CD4-positive, alpha-beta T cell treated with Interferon alpha-2 for 1 hour (primary cell): ENCODE measurements around the gene KLK14.

Source experiments
- DNase-seq, 2 donors: peaks; one replicate each; pipeline ENCODE4 v3.0.0-alpha.2; 2020 to 2022

Gene KLK14, protein sequence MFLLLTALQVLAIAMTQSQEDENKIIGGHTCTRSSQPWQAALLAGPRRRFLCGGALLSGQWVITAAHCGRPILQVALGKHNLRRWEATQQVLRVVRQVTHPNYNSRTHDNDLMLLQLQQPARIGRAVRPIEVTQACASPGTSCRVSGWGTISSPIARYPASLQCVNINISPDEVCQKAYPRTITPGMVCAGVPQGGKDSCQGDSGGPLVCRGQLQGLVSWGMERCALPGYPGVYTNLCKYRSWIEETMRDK

DNA sequence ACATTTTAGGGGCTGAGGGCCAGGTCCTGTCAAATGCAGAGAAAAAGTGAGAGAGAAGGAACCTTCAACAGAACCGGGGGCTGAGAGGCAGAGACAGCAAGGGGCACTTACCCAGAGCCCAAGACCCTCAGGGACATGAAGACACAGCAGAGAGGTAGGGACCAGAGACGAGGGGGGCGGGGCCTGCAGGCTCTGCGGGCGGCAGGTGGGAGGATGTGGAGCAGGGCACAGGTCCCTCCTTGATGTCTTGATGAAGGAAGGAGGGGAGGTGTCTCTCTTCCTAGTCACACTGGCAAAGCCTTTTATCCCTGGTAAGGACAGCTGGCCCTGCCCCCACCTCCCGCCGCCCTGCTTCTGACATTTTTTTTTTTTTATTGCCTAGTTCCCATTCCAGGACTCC is at the start of gene KLK14:
Gene KLK14, minus strand, starts transcription at position 277 of the 400 bp plus-strand sequence. Its CDS starts 273 bp downstream, at position 4.
- no peak for DNase-seq

DNA sequence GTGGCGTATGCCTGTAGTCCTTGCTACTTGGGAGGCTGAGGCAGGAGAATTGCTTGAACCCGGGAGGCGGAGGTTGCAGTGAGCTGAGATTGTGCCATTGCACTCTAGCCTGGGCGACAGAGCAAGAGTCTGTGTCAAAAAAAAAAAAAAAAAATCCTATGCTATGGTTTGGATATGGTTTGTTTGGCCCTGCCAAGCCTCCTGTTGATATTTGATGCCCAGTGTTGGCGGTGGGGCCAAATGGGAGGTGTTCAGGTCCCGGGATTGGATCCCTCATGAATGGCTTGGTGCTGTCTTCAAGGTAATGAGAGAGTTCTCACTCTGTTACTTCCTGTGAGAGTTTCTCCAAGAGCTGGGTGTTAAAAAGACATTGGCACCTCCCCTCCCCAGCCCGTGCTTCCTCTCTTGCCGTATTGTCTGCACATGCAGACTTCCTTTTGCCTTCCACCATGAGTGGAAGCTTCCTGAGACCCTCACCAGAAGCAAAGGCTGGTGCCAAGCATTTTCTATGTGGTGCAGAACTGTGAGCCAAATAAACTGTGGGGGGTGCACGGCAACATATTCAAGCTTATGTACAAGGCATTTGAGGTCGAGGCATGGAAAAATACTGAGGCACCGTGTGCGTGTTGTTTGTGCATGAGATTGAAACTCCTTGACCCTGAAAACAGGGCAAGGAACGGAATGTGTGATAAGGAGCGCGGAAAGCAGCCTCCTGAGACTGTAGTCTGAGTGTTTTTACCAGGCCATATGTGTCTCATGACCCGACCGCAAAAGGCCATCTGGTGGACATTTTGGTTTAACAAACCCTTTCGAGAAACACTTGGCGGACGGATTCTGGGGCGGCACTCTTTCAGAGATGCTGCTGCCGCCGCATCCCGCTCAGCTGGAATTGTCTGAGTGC is 49.3 kb upstream of the KLK14 start:
- peak; percentile 23 to 50 for DNase-seq

DNA sequence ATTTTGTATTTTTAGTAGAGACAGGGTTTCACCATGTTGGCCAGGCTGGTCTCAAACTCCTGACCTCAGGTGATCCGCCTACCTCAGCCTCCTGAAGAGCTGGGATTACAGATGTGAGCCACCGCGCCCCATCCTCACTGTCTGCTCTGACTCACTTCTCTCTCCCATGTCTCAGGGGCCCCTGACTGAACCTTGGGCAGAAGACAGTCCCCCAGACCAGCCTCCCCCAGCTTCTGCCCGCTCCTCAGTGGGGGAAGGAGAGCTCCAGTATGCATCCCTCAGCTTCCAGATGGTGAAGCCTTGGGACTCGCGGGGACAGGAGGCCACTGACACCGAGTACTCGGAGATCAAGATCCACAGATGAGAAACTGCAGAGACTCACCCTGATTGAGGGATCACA is 47.0 kb upstream of the KLK14 start:
- DNase-seq, result no peak

DNA sequence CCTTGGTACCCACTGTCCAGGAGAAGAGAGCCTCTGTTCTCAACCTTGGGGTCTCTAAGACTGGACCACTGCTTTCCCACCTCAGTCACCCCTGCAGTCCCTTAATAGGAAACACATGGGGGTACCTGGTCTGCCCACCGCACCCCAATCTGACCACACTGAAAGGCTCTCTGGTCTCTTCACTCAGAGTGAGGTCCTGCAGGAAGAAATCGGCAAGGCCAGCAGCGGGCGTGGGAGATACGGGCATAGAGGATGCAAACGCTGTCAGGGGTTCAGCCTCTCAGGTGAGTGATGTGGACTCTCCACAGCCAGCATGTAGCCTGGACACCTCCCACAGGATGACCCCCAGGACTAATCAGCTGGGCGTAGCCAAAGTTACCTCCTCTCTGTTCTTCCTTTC is 45.5 kb upstream of the KLK14 start:
- DNase-seq, result no peak

DNA sequence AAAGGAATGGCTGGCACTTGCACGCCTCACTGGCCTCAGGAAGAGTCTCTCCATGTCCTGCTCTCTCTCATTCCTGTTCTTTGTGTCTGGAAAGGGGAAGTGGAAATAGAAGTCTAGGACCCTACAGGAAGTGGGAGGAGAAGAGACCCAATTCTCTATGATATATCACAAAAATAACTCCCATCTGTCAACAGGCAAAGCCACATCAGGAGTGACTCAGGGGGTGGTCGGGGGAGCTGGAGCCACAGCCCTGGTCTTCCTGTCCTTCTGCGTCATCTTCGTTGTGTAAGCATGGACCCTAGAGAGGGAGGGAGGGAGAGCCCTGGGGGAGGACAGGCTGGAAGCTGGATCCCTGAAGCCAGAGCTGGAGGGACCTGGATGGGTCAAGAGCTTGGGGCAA is 45.1 kb upstream of the KLK14 start:
- peak in 1 of 2 donors; percentile 63 for DNase-seq

DNA sequence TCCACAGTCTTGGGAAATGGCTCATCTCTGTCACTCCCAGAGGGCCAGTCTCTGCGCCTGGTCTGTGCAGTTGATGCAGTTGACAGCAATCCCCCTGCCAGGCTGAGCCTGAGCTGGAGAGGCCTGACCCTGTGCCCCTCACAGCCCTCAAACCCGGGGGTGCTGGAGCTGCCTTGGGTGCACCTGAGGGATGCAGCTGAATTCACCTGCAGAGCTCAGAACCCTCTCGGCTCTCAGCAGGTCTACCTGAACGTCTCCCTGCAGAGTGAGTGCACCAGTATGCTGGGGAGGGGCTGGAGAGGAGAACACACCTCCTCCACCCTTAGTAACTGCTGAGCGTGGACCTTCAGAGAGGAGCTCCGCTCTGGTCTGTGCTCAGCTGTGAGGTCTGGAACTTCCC is 44.3 kb upstream of the KLK14 start:
- no peak for DNase-seq

DNA sequence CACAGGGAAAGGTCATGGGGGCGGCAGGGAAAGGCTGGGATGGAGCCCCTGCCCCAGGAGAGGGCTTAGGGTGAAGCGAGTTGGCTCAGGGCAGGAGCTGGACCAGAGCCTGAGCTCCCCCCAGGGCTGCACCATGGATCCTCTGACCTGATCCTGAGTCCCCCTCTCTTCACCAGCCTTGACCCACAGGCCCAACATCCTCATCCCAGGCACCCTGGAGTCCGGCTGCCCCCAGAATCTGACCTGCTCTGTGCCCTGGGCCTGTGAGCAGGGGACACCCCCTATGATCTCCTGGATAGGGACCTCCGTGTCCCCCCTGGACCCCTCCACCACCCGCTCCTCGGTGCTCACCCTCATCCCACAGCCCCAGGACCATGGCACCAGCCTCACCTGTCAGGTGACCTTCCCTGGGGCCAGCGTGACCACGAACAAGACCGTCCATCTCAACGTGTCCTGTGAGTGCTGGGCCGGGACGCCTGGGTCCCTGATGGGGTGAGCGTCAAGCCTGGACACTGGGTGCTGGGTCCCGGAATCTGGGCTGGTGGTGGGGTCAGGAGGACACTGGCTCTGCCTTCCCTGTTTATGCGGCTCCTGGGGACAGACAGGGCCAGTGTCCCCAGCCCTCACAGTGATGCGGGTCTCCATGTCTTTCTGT is 42.9 kb upstream of the KLK14 start:
- no peak for DNase-seq

DNA sequence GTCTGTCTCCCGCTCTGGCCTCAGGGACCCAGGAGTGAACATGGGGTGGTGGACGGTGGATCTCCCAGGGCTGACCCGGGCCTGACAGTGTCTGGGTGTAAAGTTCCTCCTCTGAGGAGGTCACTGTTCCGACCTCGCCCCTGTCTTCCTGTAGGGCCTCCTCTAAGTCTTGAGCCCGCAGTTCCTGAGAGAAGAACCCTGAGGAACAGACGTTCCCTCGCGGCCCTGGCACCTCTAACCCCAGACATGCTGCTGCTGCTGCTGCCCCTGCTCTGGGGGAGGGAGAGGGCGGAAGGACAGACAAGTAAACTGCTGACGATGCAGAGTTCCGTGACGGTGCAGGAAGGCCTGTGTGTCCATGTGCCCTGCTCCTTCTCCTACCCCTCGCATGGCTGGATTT is 42.0 kb upstream of the KLK14 start, which contains the start of gene SIGLEC9:
Gene SIGLEC9, plus strand, starts transcription at position 178 of the 400 bp plus-strand sequence. Its CDS starts 69 bp downstream, at position 247.
- DNase-seq, result peak in 1 of 2 donors; percentile 26

DNA sequence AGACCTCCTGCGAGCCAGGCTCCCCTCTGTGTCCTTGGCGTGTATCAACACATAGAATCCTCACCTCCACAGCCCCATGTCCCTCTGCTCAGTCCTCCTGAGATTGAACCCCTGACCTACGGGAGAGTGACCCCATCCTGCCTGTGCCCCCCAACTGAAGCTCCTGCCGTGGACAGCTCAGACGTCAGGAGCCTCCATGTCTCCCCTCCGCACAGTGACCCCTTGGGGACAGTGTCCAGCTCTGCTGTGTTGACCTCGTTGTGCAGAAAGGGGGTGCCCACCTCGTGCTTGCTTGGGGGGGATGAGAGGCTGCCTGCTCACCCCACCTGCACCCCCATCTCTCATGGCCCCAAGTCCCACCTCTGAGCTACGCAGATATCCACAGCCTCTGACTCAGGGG is 41.5 kb upstream of the KLK14 start:
- no peak for DNase-seq

DNA sequence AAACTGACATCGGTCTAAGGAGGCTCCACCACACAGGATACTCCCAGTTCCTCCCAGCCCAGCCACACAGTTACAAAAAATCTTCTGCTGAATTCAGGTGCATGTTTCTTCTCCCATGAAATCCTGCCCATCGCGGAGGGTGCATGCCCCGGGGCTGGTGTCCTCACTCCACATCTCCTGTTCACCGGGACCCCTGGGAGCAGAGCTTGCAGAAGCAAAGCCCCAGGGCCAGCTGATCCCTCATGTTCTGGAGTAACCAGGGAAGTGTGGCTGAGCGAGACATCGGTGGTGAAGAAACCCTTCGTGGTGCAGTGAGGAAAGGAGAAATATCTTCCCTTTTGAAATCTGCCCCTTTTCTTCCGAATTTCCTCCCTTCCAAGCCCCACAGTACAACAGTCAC is 41.1 kb upstream of the KLK14 start:
- DNase-seq, result no peak

DNA sequence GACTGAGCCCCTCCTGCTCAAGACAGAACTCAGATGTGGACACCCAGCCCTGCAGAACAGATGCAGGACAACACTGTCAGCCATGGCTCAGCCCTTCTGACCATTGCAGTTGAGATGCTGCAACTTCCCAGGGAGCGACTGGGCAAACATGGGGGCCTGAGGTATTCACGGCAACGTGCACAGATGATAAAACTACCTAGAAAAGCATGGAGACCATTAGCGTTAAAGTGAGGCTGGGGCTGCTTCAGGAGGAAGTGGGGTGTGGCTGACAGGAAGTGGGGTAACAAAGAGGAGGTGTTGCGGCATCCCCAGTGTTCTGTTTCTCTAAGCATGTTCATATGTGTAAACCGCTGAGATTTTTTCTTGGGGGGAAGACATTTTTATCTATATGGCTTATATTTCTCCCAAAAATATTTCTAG is 40.7 kb upstream of the KLK14 start:
- peak; percentile 65 to 66 for DNase-seq

DNA sequence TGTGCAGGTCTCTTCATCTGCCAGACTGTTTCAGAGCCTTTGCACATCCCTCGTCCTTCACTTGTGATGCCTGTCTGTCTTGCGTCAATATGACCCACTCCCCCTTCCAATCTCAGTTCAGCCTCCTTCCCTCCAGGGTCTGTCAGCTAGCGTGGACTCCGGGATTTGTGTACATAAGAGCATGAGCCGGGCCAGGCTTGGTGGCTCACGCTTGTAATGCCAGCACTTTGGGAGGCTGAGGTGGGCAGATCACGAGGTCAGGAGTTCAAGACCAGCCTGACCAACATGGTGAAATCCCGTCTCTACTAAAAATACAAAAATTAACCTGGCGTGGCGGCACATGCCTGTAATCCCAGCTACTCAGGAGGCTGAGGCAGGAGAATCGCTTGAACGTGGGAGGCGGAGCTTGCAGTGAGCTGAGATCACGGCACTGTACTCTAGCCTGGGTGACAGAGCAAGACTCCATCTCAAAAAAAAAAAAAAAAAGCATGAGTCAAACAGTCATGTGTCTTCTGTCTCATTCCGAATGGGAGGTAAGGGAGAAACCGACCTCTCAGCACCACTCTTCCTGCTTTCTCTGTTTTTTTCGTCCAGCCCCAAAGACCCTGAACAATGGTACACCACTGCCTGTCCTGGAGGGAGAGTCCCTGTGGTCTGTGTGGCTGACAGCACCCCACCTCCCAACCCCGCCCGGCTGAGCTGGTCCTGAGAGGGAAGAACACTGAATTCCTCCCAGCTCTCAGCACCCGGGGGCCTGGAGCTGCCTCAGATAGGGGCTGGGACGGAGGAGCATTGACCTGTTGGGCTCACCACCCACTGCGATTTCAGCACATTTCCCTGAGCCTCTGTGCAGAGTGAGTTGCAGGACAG is 39.7 kb upstream of the KLK14 start:
- DNase-seq, result peak in 1 of 2 donors; percentile 28

DNA sequence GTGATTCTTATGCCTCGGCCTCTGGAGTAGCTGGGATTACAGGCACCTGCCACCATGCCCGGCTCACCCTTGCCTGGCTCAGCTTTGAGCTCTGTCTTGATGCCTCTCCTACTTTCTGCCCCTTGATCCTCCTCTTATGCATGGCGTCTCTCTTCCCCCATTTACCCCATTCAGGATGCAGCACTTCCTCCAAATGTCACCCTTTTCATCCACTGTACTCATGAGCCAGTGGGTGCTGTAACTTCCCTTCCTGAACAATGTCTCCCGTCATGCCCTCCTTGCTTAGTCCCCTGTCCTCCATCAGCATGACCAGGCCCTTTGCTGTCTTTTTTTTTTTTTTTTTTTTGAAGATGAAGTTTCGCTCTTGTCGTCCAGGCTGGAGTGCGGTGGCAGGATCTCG is 38.6 kb upstream of the KLK14 start:
- DNase-seq, result peak in 1 of 2 donors; percentile 30

DNA sequence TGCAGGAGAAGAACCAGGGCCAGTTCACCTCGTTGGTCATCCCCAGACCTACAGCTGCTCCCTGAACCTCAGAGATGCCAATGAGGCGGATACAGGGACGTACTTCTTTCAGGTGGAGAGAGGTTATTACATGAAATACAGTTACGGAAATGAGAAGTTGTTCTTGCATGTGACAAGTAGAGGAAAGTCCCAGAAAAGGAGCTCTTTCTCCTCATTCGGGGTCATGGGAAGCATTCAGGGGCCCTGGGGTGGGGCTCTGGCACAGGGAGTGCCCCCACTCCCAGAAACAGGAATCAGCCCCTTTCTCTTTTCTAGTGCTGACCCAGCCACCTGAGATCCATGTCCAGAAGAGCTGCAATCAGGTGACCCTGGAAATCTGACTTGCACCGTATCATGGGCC is 37.5 kb upstream of the KLK14 start:
- DNase-seq, result no peak

DNA sequence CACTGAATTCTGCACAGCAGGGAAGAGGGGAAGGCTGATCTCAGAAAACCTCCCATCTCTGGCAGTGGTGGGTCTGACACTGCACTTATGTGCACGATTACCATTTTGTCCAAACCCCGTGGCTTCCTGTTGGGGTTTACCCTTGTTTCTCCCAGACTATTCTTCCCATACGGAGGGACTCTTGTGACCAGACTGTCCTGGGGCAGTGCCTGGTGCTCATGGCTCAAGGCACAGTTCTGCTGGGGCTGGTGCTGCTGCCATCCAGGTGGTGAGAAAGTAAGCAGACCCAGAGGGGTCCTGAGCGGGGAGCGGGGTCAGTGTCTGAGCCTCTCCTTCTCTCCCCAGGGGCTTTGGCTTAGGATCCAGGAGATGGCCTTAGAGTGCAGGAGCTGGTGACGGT is 36.9 kb upstream of the KLK14 start:
- DNase-seq, result no peak

DNA sequence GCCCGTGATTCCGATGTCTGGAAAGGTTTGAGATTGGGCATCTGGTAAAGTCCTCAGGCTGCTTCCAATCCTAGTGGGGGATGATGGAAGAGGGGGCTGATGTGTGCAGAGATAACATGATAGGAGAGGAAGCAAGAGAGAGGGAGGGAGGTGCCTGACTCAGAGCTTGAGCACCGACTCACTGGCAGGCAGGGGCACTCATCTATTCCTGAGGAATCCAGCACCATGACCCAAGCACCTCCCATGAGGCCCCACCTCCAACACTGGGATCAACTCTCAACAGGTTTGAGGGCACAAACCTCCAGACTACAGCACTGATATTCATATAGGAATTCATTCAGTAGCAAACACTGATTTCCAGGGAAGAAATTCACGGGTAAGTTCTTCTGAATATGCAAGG is 36.4 kb upstream of the KLK14 start:
- DNase-seq, result no peak

DNA sequence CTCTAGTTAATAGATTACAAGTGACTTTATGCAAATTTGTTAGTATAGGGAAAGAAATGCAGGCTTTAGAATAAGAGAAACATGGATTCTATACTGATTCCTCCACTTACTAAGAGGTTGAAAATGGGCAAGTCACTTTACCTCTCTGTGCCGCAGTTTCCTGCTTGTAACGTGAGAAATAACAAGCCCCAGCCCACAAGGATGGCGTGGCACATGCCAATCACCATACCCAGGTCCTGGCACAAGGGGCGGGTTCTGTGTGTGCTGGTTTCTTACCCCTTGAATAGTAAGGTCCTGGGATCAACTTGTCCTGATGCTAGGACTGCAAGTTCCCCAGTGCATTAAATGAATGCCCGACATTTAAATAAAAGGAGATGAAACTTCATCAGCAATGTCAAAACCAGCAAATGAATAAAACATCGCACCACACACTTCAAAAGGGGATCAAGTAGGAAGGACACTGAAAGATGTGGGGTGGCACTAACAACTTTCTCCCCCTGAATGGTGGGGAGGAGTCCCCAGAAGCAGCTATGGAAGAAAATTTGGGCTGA is 34.1 kb upstream of the KLK14 start:
- peak in 1 of 2 donors; percentile 37 for DNase-seq

DNA sequence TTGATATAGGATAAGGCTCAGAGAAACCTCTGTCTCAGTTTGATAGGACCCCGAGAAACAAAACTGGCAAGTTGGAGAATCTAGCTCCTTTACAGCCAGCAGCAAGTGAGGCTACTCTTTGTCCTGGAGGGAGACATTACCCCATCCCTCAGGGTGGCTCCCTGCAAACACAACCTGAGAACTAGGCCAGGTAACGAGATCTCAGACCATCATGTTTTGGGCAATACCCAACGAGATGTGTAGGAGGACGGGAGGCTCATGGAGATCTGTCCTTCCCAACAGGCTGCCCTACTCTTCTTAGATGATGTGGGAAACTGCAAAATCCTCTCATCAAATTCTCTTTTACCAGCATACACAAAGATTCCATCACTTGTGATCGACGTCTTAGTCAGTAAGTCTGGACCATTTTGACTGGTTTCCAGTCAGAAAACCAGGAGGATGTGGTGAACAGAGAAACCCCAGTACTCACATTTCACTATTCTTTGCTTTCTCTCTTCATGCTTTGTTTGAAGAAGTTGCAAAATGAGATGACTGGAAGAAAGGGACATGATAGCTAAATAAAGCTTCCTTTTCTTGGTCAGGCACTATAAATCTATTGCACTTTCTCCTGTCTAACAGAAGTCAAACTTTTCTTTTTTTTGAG is 31.5 kb upstream of the KLK14 start:
- DNase-seq, result peak in 1 of 2 donors; percentile 17

DNA sequence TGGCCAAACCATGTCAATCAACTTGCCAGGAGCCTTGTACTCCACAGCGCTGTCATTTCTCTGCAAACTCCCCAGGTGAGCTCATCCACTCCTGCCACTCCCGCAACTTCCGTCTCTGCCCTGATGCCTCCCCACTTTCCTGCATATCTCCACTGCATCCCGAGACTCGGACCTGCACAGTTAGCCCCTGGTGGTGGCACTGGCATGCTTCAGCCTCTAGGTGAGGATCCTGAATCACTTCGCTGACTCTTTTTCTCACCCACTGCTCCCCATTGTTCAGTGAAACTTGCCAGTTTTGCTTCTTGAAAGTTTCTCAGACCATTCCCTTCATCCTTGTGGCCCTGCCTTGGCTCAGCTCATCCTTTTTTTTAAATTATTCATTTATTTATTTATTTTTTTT is 28.9 kb upstream of the KLK14 start:
- DNase-seq, result no peak

DNA sequence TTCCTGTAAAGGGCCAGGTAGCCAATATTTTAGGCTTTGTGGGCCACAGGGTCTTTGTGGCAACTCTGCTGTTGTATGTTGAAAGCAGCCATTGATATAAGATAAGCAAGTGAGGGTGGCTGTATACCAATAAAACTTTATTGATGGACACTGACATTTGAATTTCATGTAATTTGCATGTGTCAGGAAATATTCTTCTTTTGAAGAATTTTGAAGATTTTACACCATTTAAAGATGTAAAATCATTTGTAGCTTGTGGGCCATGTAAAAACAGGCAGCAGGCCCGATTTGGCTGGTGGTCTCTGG is 27.9 kb upstream of the KLK14 start:
- no peak for DNase-seq

DNA sequence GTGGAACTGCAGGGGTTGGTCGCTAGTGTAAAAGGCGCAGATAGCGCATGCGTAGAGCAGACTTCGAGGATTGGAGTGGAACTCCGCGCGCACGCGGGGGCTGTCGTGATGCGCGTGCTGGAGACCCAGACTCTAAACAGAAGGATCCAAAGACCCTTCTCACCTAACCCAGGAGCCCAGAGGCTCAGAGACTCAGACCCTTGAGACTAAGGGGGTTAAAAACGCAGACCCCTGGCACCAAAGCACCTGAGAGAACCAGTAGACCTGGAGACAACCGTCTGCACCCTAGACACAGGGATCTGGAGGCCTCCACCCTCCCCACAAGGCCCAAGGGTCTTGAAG is 26.1 kb upstream of the KLK14 start:
- no peak for DNase-seq
